Lung (tissue), 12 donors: Measurements from ENCODE around the gene DSP. TPM values are rescaled to one million over a fixed set of nuclear protein-coding genes. Genes with fewer than 3 reads are reported as not detected.

Source experiments
- ATAC-seq: fragments of 200-7000 bp; cut with Tn5 transposase; one replicate; pipeline ENCODE4 v1.9.1; 2020; ENCODE audit warnings: moderate number of reproducible peaks; ENCODE audit not compliant: insufficient read depth, low FRiP score
- DNase-seq, 3 donors: peaks; one replicate each; pipeline ENCODE4 v3.0.0-alpha.2; 2013 to 2017
- H3K27ac ChIP-seq, 2 donors: one replicate each; pipeline ENCODE4 v1.5.1; 2013; ENCODE audit warnings: mild to moderate bottlenecking in 2 of 2, moderate library complexity in 2 of 2, control low read depth in 1 of 2, inconsistent platforms in 1 of 2, low read depth in 1 of 2, low read length in 1 of 2
- H3K27me3 ChIP-seq, 3 donors: one replicate each; pipeline ENCODE4 v1.5.1; 2013; ENCODE audit warnings: low read length in 2 of 3; ENCODE audit not compliant: control insufficient read depth in 3 of 3, insufficient read depth in 3 of 3
- H3K36me3 ChIP-seq, 4 donors: one replicate each; pipeline ENCODE4 v1.5.1; 2013; ENCODE audit warnings: low read length in 4 of 4, mild to moderate bottlenecking in 1 of 4, moderate library complexity in 1 of 4; ENCODE audit not compliant: control insufficient read depth in 4 of 4, insufficient read depth in 4 of 4
- H3K4me1 ChIP-seq, 5 donors: one replicate each; pipeline ENCODE4 v1.5.1; 2013; ENCODE audit warnings: low read length in 5 of 5, mild to moderate bottlenecking in 2 of 5, moderate library complexity in 1 of 5; ENCODE audit not compliant: control insufficient read depth in 5 of 5, insufficient read depth in 5 of 5
- H3K4me3 ChIP-seq: one replicate; pipeline ENCODE4 v1.5.1; 2013; ENCODE audit warnings: mild to moderate bottlenecking, control low read depth, moderate library complexity
- H3K9ac ChIP-seq, 2 donors: one replicate each; pipeline ENCODE4 v1.5.1; 2013; ENCODE audit warnings: low read length in 2 of 2, control low read depth in 1 of 2; ENCODE audit not compliant: insufficient read depth in 1 of 2
- H3K9me3 ChIP-seq, 4 donors: one replicate each; pipeline ENCODE4 v1.5.1; 2013; ENCODE audit warnings: low read length in 3 of 4, mild to moderate bottlenecking in 1 of 4, moderate library complexity in 1 of 4; ENCODE audit not compliant: control insufficient read depth in 4 of 4, insufficient read depth in 3 of 4
- WGBS, 2 donors: extraction: QIAGEN DNeasy Blood & Tissue Kit; methylation state at CpG; one replicate each; pipeline ENCODE4 v1.1.7; 2013; 5-methylcytosine and 5-hydroxymethylcytosine counted together
- polyA plus RNA-seq, 2 donors: library from polyadenylated mRNA; stranded (reverse); fragments of 200-250 nt; gene quantifications; one replicate each; pipeline ENCODE4 v1.2.1, GENCODE V29; 2013
- total RNA-seq, 2 donors: library from RNA; depleted of rRNA in 1 of 2; stranded (reverse); fragments of >200 nt in 1 of 2; gene quantifications; one replicate each; pipeline ENCODE4 v1.2.1, GENCODE V29; 2014 to 2021
- TF ChIP-seq, protein P1 (sequence below): IDR thresholded peaks from 2 replicates; pipeline ENCODE4 v1.5.1; 2012; ENCODE audit warnings: mild to moderate bottlenecking; ENCODE audit errors: control extremely low read depth, extremely low read depth
- donor health status: control.
- donor health status: control.
- donor health status: Bipolar disorder and iron deficiency.
- donor health status: healthy.
- donor health status: DM: yes; HTN: yes; CAD: no.

Gene DSP
- total and polyA plus RNA-seq, 4 donors, result 2.9 to 73.2 (median 19.4) TPM

- Histone ChIP-seq H3K9me3 (no peaks in the 10 kb centered on the region), H3K27ac (no peak overlapping the region), H3K4me1 (peaks cover 0 to 6% (median 3%) of the 10 kb centered on the region in 5 donors), H3K4me3 (no peak overlapping the region), H3K9ac (no peak overlapping the region), H3K36me3 (peaks cover 0 to 4% (median 0%) of the 10 kb centered on the region in 4 donors), H3K27me3 (peaks cover 0 to 2% (median 0%) of the 10 kb centered on the region in 3 donors)
- no peak for ATAC-seq
- TF ChIP-seq, protein P1, sequence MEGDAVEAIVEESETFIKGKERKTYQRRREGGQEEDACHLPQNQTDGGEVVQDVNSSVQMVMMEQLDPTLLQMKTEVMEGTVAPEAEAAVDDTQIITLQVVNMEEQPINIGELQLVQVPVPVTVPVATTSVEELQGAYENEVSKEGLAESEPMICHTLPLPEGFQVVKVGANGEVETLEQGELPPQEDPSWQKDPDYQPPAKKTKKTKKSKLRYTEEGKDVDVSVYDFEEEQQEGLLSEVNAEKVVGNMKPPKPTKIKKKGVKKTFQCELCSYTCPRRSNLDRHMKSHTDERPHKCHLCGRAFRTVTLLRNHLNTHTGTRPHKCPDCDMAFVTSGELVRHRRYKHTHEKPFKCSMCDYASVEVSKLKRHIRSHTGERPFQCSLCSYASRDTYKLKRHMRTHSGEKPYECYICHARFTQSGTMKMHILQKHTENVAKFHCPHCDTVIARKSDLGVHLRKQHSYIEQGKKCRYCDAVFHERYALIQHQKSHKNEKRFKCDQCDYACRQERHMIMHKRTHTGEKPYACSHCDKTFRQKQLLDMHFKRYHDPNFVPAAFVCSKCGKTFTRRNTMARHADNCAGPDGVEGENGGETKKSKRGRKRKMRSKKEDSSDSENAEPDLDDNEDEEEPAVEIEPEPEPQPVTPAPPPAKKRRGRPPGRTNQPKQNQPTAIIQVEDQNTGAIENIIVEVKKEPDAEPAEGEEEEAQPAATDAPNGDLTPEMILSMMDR, result no peak
- DNase-seq, result no peak
- 90 to 97% methylated on average over 12 of the region's 12 CpGs for WGBS, 2 donors
These were observed 15.1 kb downstream of the DSP start for GRCh38 chr6:7556394-7557106.

- Histone ChIP-seq H3K27me3 (peaks cover 0 to 2% (median 0%) of the 10 kb centered on the region in 3 donors), H3K9ac (no peak overlapping the region), H3K9me3 (no peaks in the 10 kb centered on the region), H3K36me3 (peaks cover 0 to 4% (median 0%) of the 10 kb centered on the region in 4 donors), H3K4me3 (no peak overlapping the region), H3K4me1 (peaks cover 0 to 6% (median 0%) of the 10 kb centered on the region in 5 donors), H3K27ac (no peak overlapping the region)
- ATAC-seq (no peak), DNase-seq (no peak)
- WGBS, 2 donors, result 96 to 97% methylated on average over 2 of the region's 2 CpGs
- TF ChIP-seq, protein P1, result no peak
These were observed 16.2 kb downstream of the DSP start for GRCh38 chr6:7557652-7558051.

GRCh38 chr6:7558781-7559180 is 17.3 kb downstream of the DSP start:
- DNase-seq (no peak), ATAC-seq (no peak)
- Histone ChIP-seq H3K9me3 (no peaks in the 10 kb centered on the region), H3K27me3 (peaks cover 0 to 2% (median 0%) of the 10 kb centered on the region in 3 donors), H3K36me3 (peaks cover 0 to 4% (median 0%) of the 10 kb centered on the region in 4 donors), H3K4me3 (no peak overlapping the region), H3K27ac (no peak overlapping the region), H3K4me1 (peaks cover 0 to 3% (median 0%) of the 10 kb centered on the region in 5 donors), H3K9ac (no peak overlapping the region)
- TF ChIP-seq, protein P1, result no peak
- WGBS, 2 donors, result 79 to 87% methylated on average over 4 of the region's 4 CpGs
